Stimulated activated CD4-positive, alpha-beta T cell treated with anti-CD3 and anti-CD28 coated beads, Interleukin-1b, Interleukin-23, amount 100 ng/mL, for 1 hour (primary cell): ENCODE data around the gene PTPRF.

Experiments used
- DNase-seq, 2 donors: peaks; one replicate each; pipeline ENCODE4 v3.0.0-alpha.2; 2020; ENCODE audit warnings: low read depth in 2 of 2

The PTPRF gene

DNA sequence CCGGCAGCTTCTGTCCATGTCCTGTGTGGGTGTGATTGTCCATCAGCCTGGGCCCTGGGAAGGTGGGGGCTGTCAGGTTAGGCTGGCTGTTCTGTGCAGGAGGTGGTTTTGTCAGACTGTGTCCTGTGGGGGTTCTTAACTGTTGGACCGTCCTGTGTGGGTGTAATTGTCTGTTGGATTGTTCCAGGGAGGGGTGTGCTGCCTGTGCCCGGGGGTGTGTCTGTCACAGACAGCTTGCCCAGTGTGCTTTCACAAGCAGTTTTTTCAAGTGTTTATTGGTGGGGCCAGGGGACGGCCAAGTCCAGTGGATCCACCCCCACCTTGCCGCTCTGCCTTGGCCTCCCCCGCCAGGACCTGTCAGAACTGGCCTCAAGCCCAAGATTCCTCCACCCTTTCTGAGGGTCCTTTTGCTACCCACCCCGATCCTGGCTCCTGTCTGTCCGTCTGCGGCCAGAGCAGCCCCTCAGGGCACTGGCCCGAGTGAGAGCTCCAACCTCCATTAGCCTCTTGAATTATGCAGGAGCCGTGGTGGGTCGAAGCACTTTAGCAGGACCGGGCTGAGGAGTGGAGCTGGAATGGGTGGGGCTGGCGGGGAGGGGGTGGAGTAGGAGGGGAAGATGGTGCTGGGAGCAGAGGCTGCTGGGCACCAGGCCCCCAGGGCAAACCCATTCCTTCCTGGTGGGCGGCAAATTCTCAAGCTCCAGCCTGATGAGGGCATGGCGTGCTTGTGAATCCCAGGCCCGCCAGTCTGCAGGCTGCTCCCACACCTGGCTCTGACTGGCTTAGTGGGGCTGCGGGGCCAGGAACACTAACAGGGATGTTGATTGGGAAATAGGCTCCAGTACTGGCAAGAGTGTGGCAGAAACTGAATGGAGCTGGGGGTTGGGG is 47.2 kb downstream of the PTPRF start:
- DNase-seq, result no peak

DNA sequence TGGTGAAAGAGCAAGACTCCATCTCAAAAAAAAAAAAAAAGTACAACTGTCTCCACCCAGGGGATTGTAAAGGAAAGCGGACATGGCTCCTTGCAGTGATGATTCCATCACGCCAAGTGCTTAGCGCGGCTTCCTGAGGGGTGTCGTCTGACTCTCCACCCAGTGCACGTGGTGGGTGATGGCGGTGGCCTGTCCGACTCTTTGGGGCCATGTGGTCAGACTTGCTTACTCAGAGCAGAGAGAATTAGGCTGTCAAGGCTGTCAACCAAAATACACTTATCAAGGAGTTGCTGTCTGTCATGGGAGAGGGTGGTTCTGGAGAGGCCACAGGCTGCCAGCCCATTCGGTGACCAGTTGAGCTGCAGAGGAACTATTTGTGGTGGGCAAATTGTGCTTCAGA is 49.4 kb downstream of the PTPRF start:
- no peak for DNase-seq

DNA sequence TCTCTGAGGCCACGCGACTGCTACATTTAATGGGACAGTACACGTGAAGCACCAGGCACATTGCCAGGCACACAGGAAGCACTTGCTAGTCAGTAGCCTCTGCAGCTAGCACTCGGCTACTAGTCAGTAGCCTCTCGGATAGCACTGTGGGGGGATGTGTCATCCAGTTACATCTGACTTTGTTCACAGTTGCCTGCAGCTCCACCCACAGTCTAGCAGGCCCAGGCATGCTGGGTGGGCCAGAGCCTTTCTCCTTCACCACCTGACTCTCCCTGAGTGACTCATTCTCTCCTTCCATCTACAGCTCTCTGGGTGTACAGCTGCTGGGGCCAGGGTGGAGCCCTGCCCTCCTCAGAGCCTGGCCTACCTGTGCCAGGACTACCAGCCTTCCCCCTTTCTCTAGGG is 51.5 kb downstream of the PTPRF start:
- DNase-seq, result no peak

DNA sequence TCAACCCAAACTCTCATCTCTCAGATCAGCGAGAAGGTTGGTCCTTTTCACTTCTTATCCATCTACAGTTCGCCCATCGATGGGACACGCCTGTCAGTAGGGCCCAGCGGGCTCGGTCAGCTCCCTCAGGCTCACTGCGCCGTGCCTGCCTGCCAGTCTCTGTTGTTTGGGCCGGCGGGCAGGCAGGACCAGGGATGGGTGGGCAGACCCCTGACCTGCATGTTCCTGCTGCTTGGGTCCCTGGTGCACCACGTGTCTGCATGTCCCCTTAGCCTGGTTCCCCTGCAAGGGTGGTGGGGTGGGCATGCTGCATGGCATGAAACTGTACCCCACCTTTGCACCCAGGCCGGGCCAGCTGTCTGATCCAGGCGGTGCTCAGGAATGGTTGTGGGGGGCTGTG is 52.4 kb downstream of the PTPRF start:
- DNase-seq, result no peak

DNA sequence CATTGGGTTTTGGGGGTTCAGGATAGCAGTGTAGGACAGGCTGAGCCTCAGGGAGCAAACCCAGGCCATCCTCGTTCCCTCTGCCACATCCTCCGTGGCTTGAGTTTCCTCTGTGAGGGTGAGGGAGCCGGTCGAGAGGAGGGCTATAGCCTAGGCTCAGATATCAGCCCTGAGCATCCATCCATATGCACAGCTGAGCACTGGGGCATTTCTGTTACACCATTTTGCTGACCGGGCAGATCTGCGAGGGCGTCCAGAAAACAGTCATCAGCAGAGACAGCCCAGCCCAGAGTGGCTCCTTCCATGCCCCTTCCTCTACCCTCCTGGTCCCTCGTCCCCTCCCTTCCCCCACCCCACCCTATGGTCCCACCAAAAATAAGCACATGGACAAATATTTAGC is 53.5 kb downstream of the PTPRF start:
- DNase-seq, result no peak

DNA sequence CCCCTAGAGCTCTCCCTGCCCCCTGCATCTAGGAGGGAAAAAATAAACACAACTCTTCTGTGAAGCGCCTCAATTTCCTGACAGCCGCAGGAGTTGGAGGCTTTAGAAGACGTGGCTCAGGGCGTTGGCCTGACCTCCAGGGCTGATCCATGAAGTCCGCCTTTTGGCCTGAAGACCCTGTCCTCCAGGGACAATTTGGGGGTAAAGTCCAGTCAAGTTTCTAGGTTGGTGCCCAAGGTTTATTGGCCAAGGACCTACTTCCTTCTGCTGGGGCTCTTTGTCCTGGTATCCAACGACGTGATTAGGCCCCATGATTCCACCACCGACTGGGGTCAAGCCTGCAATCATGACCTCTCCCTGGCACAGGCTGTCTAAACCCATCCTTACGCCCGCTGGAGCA is 54.9 kb downstream of the PTPRF start:
- no peak for DNase-seq

DNA sequence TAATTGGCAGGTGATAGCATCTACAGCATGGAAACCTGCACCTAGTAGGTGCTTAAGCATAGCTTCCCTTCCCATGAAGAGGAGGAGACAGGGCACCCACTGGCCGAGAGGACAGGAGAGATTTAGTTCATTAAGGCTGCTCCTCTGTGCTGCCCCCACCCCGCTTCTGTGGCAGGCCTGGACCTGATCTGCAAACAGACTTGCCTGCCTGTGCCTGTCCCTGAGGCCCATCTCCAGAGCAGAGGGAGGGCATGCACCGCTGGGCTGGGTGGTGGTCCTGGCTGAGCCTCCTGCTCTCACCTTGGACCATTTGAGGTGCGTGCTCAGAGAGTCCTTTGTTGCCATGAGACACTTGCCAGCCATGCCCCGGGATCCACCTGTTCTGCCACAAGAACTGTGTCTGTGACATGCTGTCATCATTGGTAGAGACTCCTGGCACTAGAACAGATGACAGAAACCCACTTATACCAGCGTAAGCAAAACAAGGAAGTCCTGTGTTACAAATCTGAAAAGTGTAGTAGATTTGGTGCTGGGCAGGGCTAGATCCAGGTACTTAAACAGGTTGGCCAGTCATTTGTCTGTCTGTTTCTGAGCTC is 55.6 kb downstream of the PTPRF start:
- no peak for DNase-seq

DNA sequence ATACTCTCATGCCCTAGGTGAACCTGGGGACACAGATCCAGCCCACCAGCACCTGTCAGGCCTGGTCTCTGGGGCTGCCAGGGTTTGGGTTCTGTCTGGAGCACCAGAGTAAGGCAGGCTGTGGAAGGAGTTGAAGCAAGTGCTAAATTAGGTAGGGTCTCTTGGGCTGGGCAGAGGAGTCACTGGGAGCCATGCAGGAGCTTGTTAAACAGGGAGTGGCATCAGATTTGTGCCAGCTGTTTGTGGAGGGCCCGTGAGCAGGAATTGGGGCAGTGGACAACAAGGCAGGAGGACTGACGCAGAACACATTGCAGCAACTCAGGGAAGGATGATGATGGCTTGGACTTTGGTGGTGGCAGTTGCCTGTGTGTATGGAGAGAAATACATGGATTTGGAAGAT is 56.3 kb downstream of the PTPRF start:
- DNase-seq, result no peak

DNA sequence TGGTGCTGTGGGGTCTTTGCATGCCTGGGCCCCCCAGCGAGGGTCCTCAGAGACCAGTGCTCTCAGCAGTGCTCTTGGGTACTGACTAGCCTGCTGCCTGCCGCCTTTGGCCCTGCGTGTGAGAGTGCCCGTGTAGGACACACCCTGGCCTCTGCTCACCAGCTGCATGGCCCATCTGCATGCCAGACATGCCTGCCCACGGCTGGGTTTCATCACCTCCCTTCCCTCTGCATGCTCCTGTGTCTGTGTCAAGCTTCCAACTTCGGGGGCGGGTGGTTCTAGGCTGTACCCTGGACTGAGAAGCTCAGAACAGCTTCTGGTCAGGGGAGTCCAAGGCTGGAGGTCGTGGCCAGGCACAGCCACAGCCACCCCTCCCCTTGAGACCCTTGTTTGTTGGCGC is 56.9 kb downstream of the PTPRF start:
- DNase-seq, result no peak

DNA sequence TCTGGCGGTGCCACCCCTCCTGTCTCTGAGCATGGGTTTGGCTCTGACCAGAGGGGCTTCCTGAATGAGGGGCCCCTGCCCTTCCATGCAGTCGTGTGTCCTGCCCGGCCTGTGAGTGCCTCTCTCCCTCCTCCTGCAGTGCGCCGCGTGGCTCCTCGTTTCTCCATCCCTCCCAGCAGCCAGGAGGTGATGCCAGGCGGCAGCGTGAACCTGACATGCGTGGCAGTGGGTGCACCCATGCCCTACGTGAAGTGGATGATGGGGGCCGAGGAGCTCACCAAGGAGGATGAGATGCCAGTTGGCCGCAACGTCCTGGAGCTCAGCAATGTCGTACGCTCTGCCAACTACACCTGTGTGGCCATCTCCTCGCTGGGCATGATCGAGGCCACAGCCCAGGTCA is 57.9 kb downstream of the PTPRF start:
- DNase-seq, result no peak

DNA sequence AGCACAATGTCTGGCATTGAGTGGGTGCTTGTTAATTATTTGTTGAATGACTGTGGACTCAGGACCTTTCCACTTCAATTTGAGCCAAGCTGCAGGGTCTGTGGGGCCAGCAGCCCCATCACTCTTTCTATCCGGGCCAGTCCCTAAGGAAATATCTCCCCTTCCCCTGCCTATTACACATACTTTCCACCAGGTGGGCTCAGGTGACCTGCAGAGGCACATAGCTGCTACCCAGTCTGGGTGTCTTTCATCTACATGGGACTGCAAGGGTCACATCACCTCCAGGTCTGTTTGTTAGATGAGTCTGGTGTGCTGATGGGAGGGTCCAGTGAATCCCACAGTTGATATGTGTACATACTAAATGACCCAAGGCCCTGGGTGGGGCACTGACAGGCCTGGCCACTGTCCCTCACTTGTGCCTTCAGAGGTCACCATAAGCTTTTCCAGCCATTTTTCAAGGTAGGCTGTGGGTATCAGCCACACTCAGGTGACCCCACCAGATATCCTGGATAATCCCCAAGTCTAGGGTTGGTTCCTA is 59.8 kb downstream of the PTPRF start:
- DNase-seq, result no peak

DNA sequence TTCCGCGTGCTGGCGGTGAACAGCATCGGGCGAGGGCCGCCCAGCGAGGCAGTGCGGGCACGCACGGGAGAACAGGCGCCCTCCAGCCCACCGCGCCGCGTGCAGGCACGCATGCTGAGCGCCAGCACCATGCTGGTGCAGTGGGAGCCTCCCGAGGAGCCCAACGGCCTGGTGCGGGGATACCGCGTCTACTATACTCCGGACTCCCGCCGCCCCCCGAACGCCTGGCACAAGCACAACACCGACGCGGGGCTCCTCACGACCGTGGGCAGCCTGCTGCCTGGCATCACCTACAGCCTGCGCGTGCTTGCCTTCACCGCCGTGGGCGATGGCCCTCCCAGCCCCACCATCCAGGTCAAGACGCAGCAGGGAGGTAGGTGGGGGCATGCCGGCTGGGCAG is 60.5 kb downstream of the PTPRF start:
- no peak for DNase-seq

DNA sequence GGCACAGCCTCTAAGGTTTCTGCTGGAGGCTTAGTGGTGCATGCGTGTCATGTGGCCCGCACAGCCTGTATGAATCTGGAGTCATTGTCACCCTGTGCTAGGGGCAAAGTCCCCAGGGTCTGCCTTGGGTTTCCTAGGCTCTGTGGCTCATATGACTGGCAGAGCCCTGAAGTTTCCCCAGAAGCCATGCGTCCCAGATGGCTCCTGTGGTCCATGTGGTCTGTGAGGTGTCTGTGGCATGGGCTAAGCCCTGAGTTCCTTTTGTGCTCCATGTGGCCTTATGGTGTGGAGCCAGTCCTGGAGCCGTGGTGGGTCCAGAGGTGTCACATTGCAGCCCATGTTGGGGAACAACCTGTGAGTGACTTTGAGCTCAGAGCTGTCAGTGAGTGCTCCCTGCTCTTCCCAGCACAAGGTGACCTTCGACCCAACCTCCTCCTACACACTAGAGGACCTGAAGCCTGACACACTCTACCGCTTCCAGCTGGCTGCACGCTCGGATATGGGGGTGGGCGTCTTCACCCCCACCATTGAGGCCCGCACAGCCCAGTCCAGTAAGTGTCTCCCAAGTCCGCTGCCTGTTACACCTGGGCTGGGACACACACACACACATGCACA is 61.5 kb downstream of the PTPRF start:
- no peak for DNase-seq

DNA sequence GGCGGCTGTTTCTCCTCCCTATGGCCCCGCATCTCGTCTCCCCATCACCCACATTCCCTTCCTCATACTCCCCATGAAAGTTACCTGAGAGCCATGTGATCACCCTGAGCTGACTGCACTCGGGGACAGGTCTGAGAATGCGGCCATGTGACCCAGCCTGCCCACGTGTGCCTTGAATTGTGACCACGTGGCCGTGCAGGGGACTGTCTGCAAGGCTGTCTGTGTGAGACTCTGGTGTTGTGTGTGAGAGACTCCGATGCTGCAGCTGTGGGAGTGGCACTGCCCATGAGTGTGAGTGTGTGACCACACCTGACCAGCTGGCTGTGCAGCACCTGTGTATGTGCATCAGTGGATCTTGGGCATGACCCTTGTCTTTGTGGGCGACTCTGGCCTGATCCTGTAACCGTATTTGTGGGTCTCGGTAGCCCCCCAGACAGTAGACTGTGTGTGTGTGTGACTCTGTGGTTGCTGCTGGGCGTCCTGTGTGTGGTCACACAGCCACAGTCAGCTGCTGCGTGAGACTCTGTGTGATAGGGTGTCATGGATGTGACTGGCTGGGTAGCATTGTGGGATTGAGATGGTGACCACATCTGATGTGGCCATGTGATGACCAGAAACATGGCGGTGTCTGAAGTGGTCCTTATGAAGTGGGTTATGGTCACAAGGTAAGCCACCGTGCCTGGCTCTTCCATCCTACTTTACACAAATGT is 62.4 kb downstream of the PTPRF start:
- no peak for DNase-seq

DNA sequence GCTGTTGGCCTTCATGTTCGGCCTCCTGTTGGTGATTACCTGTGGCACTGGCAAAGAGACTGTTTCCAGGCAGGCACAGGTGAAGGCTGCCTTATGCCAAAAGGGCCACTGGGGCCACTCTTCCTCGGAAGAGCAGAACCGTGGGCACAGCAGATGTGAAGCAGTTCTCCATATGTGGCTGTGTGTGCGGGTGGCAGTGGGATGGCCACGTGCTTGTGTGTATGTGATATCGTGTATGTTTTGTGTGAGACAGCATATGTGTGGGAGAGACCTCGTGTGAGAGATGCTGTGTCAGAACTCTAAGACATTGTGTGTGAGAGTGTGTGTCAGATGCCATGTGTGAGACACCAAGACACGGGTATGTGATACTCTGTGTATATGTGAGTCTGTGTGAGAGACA is 65.9 kb downstream of the PTPRF start:
- DNase-seq, result no peak

DNA sequence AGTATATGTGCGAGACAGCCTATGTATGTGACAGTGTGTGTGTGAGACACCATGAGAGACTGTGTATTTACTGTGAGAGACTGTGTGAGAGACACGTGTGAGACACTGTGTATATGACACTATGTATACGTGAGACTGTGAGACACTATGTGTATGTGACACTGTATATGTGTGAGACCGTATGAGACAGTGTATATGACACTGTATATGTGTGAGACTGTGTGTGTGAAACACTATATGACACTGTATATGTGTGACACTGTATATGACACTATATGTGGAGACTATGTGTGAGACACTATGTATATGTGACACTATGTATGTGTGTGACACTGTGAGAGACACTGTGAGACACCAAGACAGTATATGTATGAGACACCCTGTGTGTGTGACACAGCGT is 66.3 kb downstream of the PTPRF start:
- DNase-seq, result no peak

DNA sequence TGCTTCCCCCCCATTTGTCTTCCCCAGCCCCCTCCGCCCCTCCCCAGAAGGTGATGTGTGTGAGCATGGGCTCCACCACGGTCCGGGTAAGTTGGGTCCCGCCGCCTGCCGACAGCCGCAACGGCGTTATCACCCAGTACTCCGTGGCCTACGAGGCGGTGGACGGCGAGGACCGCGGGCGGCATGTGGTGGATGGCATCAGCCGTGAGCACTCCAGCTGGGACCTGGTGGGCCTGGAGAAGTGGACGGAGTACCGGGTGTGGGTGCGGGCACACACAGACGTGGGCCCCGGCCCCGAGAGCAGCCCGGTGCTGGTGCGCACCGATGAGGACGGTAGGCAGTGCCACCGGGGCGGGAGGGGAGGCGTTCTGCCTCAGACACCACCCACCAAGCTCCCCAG is 67.0 kb downstream of the PTPRF start:
- DNase-seq, result no peak

DNA sequence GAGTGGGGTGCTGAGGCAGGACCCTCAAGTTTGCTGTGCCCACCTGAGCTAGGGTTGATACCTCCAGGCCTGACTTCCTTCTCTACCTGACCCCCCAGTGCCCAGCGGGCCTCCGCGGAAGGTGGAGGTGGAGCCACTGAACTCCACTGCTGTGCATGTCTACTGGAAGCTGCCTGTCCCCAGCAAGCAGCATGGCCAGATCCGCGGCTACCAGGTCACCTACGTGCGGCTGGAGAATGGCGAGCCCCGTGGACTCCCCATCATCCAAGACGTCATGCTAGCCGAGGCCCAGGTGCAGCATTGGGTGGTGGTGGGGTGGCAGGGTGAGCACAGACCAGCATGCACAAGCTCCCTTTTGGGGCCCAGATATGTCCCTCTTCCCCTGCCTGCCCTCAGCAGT is 67.9 kb downstream of the PTPRF start:
- DNase-seq, result no peak

DNA sequence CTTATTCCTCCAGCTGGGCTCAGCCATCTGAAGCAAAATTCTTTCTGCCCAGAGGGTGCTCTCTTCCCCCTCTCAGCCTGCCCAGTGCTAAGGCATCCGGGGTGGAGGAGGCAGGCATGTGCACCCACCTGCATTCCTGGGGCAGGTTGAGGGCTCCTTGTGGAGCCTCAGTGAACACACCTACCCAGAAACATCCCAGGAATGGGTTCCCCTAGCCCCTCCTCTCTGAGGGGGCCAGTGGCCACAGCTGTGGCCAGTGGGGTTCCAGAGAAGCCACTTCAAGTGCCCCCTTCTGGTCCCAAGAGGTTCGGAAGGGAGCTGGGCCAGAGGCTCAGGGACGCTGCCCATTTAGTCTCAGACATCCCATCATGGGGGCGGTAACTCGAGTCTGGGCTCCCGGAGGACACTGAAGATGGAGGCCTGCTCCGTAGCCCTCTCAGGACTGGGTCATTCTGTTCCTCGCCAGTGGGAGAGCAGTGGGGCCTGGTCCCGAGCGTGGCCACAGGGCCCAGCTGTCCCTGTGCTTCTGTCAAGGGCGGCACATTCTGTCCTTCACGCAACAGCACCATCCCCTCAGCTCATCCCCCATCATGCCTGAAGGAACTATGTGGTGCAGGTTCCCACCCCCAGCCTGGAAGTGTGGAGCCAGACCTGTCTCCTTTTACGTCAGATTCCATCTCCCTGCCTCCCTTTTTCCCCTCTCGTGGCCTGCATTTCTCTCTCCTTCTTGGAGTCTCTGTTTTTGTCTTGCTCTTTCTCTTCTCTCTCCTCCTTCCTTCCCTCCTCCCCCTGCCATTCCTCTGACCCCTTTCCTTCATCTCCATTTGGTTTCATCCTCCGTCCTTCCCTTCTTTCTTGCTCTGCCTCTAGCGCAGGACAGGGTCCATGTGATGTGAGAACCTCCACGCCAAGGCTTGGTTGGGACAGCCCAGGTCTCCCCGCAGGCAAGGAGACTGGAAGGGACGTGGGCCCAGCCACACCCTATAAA is 69.6 kb downstream of the PTPRF start:
- no peak for DNase-seq

DNA sequence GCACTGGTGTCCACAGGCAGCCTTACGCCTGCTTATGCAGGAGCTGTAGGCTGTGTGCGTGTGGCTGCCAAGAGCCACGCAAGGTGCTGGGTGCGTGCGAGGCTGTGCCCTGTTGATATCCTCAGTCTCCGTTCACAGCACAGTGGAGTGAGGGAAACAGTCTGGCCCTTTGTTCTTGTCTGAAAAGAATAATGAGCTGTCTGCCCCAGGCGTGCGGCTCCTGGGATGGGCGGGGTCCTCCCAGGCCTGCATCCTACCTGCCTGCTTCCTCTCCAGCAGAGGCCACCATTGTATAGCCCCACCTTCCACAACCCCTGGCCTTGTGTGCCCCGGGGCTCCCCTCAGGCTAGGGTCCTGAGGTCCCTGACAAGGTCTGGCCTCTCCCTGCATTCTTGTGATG is 72.3 kb downstream of the PTPRF start:
- no peak for DNase-seq

DNA sequence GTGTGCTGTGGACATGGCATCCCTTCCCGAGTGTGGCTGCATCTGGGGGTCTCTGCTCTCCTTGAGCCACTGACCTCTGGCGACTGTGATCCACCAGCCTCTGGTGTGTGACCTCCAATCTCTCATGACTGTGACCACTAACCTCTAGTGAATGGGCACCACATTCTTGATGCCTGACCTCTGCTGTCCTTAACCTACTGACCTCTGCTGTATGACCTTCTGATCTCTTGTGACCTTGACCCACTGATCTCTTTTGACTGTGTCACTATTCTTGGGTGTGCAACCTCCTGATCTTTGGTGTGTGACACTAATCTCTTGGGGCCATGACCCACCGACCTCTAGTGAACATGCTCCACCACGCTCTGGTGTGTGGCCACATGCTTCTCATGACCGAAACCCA is 73.5 kb downstream of the PTPRF start:
- no peak for DNase-seq
